ENCODE results near the gene SLC2A13.
"Not testable (repeated sequence)": the region's sequence is repeated elsewhere in the genome, so short reads cannot be mapped to it uniquely, and the experiment has no call there.

The SLC2A13 gene

DNA sequence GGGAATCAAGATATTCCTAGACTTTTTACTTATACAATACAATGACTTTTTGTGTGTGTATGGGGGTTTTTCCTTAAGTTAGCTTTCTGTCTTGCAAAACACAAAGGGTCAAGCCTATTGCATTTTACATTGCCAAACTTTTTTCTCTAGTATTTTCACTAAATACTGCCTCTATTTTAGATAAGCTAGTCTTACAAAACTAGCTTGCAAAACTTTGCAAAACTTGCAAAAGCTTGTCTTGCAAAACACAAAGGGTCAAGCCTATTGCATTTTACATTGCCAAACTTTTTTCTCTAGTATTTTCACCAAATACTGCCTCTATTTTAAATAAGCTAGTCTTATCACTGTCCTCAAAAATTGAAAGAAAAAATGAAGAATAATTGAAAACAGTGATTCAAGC is 183.3 kb downstream of the SLC2A13 start:
- DNase-seq, result not testable (repeated sequence)

GRCh38 chr12:39920647-39921046 is 185.2 kb downstream of the SLC2A13 start:
- no peak for DNase-seq

- no peak for DNase-seq
Measured at GRCh38 chr12:39920222-39920621, 185.7 kb downstream of the SLC2A13 start.

DNA sequence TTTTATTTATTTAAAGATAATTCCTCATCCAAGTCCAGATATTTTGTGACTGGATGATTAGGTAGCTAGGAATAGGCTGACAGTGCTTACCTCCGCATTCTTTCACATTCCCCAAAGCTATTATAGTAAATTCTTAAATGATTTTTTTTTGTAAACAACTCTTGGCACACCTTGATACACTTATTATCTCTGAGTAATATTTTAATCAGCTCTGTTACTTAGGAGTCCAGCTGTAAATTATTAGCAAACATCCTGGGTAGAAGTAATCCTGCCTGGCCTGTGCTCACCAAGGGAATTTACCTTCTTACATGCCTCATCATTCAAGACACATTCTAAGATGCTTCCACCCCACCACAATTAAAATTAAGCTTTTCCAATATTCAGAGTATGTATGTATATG is 186.1 kb downstream of the SLC2A13 start:
- no peak for DNase-seq

- no peak for DNase-seq
Measured at GRCh38 chr12:39915249-39915648, 190.6 kb downstream of the SLC2A13 start.

DNA sequence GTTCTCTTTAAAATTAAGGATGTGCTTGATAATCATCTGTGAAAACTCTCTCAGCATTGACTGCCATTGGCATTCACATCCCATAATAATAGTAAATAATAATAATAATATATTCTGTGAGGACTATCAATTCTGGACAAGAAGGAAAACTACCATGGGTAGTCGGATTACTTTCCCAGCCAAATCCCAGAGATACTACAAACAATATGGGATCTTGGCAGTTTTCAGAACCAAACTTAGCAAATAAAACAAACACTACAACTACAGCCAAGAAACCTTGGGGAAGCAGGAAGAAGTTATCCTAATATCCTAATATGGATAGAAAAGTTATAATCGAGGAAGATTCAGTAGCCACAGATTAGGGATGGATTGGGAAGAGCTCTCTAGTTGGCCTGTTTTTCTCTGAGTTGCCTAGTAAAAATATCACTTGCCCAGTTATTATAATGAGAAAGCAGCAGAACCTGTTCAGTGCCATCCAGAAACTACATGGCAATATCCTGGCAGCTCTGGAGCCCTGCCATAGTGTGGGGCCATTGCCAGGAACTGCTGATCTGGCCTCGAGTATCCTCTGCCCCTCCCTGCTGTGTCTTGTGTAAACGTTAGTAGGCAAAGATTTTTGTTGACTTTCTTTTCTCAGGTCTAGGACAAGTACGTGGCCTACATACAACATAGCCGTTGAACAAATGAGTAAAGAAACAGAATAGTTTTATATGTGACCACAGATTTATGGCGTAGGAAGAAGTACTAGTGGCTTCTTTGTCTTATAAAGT is 193.5 kb downstream of the SLC2A13 start:
- no peak for DNase-seq

DNA sequence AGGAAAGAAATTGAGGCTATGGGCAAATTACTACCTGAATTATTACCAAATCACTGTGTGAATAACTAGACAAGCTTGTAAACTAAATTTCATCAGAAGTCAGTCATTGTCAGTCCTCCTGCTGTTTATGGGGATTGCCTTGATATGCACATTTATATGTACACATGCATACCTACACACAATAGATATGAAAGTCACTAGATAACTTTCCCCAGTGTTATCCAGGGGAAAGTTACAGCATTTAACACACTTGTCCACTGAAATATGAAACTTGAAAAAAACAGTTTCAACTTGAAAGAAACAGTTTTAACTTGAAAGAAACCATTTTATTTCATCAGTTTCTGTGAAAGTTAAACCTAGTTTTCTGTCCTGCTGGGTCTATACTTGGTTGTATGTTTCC is 199.6 kb downstream of the SLC2A13 start:
- DNase-seq, result no peak

DNA sequence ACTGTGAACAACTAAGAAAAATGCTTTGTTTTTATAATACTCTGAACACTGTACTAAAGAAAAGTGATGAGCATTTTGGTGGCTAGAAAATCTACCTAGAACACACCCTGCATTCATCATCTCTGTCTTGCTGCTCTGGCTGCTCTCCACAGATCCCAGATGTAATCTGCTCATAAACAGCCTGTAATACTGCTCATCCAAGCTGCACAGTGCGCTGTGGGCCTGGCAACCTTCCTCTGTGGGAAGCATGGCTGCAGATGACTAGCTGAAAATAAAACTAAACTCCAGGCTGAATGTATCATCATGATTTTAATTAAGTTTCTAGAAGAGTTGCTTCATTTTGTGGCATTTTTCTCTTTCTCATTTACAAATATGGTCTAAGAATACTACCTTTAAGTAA is 200.7 kb downstream of the SLC2A13 start:
- DNase-seq, result no peak

- DNase-seq, result no peak
Measured at GRCh38 chr12:39902821-39903220, 203.1 kb downstream of the SLC2A13 start.

DNA sequence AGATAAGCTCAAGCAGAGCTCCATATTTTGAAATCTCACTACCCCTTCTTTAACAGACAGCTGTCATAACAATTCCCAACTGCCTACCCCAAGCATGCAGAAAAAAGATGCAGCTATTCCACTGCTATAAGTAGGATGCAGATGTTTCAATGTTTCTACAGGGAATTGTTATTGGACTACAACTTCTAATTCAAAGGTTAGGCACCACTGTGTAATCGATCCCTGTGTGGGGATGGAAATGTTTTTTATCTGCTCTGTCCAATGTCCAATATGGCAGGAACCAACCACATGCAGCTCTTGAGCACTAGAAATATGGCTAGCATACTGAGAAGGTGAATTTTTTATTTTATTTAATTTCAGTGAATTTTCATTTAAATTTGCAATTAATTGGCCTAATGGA is 208.6 kb downstream of the SLC2A13 start:
- no peak for DNase-seq

- DNase-seq, result not testable (repeated sequence)
Measured at GRCh38 chr12:39893388-39893787, 212.5 kb downstream of the SLC2A13 start.

- no peak for DNase-seq
Measured at GRCh38 chr12:39892146-39892545, 213.7 kb downstream of the SLC2A13 start.

- DNase-seq, result no peak
Measured at GRCh38 chr12:39887856-39888255, 218.0 kb downstream of the SLC2A13 start.

GRCh38 chr12:39886106-39886505 is 219.8 kb downstream of the SLC2A13 start:
- no peak for DNase-seq

- DNase-seq, result no peak
Measured at GRCh38 chr12:39884616-39885125, 221.2 kb downstream of the SLC2A13 start.

DNA sequence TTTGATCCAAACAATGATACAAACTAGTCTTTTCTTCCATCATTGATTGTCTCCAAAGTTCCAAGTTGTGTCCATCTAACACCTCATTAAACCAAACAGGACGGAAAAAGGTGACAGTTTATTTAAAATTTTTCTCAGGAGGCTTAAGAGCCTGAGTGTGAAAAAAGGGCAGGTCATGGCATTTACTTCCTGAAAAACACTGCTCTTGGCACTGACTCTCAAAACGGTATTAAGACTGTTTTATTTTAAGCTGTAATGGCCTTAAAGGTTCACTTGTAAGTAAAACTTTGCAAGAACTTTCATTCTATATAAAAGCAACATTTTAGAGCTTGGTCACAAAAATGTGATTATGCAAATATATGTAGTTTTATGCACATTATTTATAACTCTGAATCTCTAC is 222.5 kb downstream of the SLC2A13 start:
- DNase-seq, result no peak

DNA sequence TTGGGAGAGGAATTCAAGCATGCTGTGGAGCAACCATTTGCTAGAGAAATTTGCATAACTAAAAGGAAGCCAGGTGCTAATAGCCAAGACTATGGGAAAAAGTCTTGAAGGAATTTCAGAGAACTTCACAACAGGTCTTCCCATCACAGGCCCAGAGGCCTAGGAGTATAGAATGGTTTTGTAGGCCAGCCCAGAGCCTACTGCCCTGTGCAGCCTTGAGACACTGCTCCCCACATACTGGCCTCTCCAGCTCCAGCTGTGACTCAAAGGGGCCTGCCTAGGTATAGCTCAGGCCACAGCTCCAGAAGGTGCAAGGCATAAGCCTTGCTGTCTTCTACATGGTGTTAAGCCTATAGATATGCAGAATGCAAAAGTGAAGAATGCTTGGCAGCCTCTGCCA is 227.1 kb downstream of the SLC2A13 start:
- DNase-seq, result no peak

GRCh38 chr12:39875721-39876120 is 230.2 kb downstream of the SLC2A13 start:
- DNase-seq, result no peak

- DNase-seq, result no peak
Measured at GRCh38 chr12:39874785-39875184, 231.1 kb downstream of the SLC2A13 start.

DNA sequence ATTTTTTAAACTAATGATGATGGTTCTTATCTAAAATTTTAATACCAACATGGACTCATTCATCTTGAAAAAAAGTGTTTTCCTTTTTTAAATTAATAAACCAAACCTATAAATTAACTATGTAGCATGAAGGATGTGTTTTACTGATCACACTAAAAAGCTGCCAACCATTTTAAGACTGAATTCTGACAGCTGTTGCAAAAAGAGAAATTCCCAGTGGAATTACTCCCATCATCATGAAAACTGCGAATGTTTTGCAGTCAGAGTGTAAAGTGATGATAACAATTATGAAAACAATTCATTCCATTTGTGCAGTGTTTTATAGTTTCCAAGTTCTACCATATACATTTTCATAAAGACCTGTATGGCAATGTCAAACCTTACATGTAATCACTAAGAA is 232.8 kb downstream of the SLC2A13 start:
- no peak for DNase-seq

- DNase-seq, result no peak
Measured at GRCh38 chr12:39872425-39872824, 233.5 kb downstream of the SLC2A13 start.

GRCh38 chr12:39868328-39868725 is 237.6 kb downstream of the SLC2A13 start:
- DNase-seq, result no peak

DNA sequence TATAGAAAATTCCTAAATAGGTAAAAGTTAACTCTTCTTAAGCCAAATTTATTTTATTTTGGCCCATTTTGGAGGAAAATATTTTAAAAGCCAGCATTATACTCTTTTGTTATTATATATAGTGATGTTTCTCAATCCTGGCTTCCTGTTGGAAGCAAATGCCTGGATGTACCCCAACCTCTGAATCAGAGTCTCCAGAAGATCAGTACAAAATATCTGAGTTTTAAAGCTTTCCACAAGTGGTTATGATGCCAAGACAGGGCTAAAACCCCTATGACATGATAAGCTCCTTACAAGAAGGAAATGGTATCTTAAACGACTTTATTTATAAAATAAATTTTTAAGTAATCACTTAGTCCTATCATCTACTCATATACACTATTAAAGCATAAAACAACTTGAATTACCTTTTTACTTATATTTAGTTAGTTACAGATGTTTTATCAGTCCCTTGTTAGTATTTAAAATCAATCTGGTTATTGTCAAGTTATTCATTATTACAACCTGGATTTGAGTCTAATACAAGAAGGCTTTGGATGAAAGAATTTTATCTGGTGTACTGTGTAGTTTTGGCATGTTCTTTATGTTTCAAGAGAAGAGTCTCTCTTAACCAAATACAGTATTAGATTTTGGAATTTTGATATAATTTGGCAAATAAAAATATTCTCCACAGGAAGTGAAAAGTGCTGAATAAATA is 238.1 kb downstream of the SLC2A13 start:
- no peak for DNase-seq

DNA sequence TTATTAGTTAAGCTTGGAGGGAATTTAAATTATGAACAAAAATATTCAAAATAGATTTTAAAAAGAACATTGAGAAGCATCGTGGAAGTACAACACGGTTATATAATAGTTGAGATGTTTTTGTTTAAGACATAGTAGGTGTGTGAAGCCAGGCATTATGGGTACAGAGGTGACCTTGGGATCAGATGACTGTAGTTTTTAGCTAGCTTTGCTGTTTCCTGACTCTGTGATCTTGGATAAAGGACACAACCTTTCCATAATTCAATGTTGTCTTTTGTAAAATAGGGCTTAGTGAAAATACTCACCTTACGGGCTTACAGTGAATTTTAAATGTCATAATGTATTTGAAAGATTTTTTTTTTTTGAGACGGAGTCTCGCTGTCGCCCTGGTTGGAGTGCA is 239.7 kb downstream of the SLC2A13 start:
- no peak for DNase-seq

Measured in KG1 (cell line).